GM19395 (cell line): ENCODE results near the gene PKHD1.

ENCODE experiments used
- ATAC-seq: cut with Tn5 transposase; IDR thresholded peaks from one replicate; pipeline ENCODE4 v1.9.1; 2021; ENCODE audit warnings: mild to moderate bottlenecking, moderate library complexity; ENCODE audit not compliant: unreplicated experiment

The PKHD1 gene

GRCh38 chr6:51719297-51719696, 368.1 kb downstream of the PKHD1 start:
- no peak for ATAC-seq

- ATAC-seq, result no peak
Measured at GRCh38 chr6:51718533-51718932, 368.9 kb downstream of the PKHD1 start.

GRCh38 chr6:51717477-51717876, 369.9 kb downstream of the PKHD1 start:
- ATAC-seq, result no peak

GRCh38 chr6:51711876-51712275, 375.5 kb downstream of the PKHD1 start:
- no peak for ATAC-seq

GRCh38 chr6:51706086-51706485, 381.3 kb downstream of the PKHD1 start:
- no peak for ATAC-seq

GRCh38 chr6:51704932-51705540, 382.4 kb downstream of the PKHD1 start:
- ATAC-seq, result no peak

GRCh38 chr6:51702851-51703250, 384.6 kb downstream of the PKHD1 start:
- no peak for ATAC-seq

GRCh38 chr6:51684603-51685002, 402.8 kb downstream of the PKHD1 start:
- no peak for ATAC-seq

GRCh38 chr6:51684038-51684437, 403.4 kb downstream of the PKHD1 start:
- no peak for ATAC-seq

- peak; percentile 86 for ATAC-seq
Measured at GRCh38 chr6:51678905-51679620, 408.4 kb downstream of the PKHD1 start.

- ATAC-seq, result no peak
Measured at GRCh38 chr6:51678274-51678673, 409.1 kb downstream of the PKHD1 start.

GRCh38 chr6:51675922-51676275, 411.5 kb downstream of the PKHD1 start:
- ATAC-seq, result no peak

GRCh38 chr6:51675020-51675921, 412.1 kb downstream of the PKHD1 start:
- no peak for ATAC-seq

GRCh38 chr6:51663525-51663924, 423.9 kb downstream of the PKHD1 start:
- ATAC-seq, result no peak

- no peak for ATAC-seq
Measured at GRCh38 chr6:51660767-51661166, 426.6 kb downstream of the PKHD1 start.

- ATAC-seq, result no peak
Measured at GRCh38 chr6:51657491-51657890, 429.9 kb downstream of the PKHD1 start.

- ATAC-seq, result no peak
Measured at GRCh38 chr6:51655517-51655916, 431.9 kb downstream of the PKHD1 start.

GRCh38 chr6:51654647-51655046, 432.8 kb downstream of the PKHD1 start:
- no peak for ATAC-seq

- no peak for ATAC-seq
Measured at GRCh38 chr6:51651132-51651817, 436.1 kb downstream of the PKHD1 start.

- ATAC-seq, result no peak
Measured at GRCh38 chr6:51648774-51649173, 438.6 kb downstream of the PKHD1 start.

GRCh38 chr6:51648236-51648635, 439.2 kb downstream of the PKHD1 start:
- ATAC-seq, result no peak
